HG03095 (cell line): ENCODE measurements around the gene ZNF326.

Experiments used
- ATAC-seq: cut with Tn5 transposase; IDR thresholded peaks from one replicate; pipeline ENCODE4 v1.9.1; 2021; ENCODE audit warnings: moderate library complexity; ENCODE audit not compliant: unreplicated experiment

The ZNF326 gene

DNA sequence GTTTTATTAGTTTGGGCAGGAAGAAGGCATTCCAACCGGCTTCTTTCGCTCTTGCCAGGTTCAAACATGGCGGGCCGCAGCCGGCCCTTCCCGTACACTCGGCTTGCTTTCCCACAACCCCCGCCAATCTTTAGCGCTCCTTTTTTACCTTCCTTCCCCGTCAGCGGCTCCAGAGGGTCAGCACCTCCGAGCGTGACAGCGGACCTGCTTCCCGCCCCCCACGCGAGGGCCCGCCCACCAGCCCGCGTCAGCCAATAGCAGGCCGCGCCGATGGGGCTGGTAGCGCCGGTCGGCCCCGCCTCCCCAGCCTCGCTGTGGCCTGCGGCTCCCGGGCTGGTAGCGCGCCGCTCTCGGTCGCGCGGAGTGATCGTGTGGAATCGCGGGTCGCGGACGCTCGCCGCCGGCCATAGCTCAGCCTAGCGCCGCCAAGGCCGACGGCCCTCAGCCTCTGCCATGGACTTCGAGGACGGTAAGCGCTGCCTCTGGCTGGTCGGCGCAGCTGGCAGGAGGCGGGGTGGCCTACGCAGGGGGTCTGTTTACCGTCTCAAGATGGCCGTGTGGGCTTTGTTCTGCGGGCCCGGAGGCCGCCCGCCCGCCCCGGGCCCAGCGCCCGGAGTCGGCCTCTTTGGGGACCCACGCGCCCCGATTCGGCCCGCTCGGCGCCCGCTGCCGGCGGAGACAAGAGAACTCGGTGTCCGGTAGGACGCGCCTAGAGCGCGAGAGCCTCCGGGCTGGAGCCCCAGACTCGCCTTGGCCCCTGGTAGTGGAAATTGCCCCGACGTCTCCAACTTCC, at the start of gene ZNF326:
ZNF326 (plus strand) TSS at position 306 of the 793 bp plus-strand sequence; CDS start at position 454, 148 bp downstream.
- ATAC-seq = peak; percentile 94

DNA sequence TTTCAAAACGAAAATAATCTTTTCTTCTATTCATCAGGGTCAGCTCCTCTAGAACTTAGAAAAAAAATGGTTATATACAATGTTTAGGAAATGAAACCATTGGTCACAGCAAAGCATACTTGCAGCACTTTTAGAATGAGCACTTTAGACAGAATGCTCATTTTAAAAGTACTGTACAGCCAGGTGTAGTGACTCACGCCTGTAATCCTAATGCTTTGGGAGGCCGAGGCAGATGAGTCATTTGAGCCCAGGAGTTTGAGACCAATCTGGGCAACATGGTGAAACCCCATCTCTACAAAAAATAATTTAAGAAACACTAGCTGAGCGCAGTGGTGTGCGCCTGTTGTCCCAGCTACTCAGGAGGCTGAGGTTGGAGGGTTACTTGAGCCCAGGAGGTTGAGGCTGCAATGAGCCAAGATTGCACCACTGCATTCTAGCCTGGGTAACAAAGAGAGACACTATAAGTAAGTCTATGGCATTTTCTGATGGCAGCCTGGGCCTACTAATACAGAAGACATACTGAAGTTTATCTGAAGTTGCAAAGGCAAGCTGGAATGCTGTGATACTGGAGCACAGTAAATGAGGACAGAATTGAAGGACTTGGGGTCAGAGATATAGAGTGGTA, 48.9 kb upstream of the ZNF326 start:
- ATAC-seq = peak; percentile 93

DNA sequence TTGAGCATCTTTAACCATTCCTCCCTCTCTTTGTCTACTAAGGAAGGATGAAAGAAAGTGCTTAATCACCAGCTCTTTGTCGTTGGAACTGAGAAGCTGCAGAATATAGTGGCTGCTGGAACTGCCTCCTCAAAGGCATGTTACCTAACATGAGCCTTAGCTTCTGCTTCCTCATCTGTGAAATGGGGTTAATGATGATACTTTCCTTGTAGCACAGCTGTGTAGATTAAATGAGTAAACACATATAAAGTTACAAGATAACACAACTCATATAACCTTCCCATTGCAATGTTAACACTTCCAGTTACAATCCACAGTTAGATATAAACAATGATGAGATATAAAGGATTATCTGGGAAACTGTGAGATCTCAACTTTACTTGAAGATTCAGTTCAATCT, 48.4 kb upstream of the ZNF326 start:
- no peak for ATAC-seq

- no peak for ATAC-seq
These were observed 46.1 kb upstream of the ZNF326 start for GRCh38 chr1:89948722-89949345.

GRCh38 chr1:89949991-89950624, 44.8 kb upstream of the ZNF326 start:
- ATAC-seq = no peak

- no peak for ATAC-seq
These were observed 44.2 kb upstream of the ZNF326 start for GRCh38 chr1:89950703-89951102.

DNA sequence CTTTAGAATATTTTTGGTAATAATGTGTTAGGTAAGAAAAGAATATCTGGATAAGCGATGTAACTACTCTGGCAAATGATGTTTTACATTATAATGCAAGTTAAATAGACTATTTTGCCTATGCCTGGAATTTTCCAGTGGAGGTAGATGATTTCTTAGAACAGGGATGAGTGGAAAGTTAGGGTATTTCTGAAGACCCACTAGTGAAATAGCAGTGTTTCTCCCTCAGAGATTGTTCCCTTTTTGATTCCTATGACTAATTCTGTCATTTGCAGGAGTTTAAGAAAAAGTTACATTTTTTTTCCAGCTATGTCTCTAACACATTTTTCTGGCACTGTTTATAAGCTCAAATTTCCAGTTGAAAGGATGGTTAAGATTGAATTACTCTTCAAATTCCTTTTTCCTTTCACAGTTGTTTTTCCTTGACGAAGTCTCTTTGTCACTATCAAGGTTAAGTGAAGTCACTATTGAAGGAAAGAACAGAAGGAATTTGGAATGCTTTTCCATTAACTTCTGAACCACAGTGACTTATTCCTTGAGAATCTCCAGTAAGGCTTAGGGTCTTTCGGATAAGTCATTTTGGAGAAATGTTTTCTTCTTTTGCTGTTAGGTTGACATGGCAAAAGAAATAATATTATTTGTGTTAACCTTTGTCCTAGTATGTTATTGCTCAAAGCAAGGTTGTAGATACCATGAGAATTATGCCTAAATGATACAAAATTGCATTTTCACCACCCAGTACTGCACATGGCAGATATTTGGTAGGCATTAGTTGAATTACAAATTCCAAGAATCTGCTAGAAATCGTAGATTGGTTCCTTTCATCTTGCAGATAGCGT, 42.9 kb upstream of the ZNF326 start:
- no peak for ATAC-seq

DNA sequence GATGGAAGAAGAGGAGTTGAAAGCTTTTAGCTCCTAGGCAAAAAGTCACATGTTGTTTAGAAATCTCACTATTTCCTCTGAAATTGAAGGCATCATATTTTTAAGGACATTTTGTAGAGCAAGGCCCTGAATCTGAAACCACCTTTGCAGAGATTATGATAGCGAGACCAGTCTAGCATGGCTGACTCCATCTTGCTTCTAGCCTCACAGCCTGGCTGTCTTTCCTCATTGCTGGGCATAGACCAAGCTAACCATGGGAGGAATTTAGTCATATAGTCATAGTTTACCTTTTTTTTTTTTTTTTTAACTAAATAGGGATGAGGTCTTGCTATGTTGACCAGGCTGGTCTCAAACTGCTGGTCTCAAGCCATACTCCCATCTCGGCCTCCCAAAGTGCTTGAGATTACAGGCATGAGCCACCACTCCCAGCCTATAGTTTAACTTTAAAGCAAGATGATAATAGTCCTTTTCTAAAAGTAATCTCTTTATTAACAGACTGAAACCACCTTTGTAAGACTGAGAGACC, 42.2 kb upstream of the ZNF326 start:
- no peak for ATAC-seq

- ATAC-seq = peak; percentile 49
These were observed 41.7 kb upstream of the ZNF326 start for GRCh38 chr1:89953131-89953626.

DNA sequence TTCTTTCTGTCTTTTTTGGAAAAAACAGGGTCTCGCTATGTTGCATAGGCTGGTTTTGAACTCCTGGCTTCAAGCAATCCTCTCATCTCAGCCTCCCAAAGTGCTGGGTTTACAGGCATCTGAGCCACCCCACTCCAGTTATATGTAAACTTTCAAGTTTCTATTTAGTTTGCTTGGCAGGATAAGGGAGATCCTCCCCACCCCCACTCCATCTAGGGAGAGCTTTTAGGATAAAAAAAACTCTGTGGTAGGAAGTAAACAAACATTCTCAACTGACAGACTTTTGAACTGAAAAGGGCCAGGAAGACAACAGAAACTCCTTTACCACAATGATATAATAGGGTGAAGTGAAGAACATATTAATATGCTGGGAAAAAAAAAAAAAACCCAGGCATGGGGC, 41.0 kb upstream of the ZNF326 start:
- no peak for ATAC-seq

- ATAC-seq = no peak
These were observed 40.5 kb upstream of the ZNF326 start for GRCh38 chr1:89954401-89954800.

DNA sequence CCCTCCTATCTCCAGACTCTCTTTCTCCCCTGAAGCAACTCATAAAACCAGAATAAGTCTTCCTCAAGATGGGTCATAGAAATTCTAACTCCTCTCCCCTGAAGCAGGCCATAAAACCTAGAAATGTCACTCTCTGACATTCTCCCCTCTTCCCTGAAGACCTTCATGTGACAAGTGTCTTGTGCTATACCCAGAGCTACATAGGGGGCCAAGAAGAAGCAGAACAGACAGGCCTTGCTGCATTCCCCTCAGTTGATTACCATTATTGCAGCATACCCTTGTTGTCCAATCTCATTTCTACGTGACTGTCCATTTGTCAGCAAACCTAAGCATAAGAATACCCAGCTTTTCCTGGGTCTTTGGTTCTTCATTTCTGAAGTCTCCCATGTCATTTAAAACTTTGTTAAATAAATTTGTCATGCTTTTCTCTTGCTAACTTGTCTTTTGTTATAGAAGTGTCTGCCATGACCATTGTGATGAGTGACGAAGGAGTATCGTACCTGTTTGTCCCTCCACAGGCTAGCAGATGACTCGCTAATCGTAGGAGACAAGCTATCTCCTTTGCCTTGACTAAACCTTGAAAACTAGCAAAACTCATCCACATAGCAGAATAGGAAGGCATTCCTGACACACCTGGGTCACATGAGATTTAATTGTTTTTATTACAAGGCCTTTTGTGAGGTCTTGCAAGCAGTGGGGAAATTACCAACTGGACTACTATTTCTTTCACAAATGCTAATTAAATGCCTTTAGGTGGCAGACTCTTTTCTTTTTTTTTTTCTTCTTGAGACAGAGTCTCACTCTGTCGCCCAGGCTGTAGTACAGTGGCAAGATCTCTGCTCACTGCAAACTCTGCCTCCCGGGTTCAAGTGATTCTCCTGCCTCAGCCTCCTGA, 39.4 kb upstream of the ZNF326 start:
- ATAC-seq = no peak

DNA sequence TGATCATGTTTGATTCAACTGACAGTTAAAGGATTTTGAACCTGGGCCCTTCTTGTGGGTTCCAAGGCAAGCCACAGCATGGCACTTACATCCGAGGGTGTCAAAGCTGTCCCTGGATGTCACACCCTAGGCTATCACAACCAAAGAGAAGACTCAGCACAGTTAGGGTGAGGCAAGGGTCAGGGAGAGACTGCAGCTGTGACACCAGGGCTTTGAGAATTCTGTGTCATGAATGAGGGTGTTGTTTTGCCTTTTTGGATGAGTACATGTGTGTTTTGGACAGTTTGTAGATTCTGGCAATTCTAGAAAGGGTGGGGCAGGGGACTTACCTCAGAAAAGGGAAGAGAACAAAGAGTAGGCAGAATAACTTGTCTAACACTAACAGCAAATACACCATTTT, 37.8 kb upstream of the ZNF326 start:
- no peak for ATAC-seq

DNA sequence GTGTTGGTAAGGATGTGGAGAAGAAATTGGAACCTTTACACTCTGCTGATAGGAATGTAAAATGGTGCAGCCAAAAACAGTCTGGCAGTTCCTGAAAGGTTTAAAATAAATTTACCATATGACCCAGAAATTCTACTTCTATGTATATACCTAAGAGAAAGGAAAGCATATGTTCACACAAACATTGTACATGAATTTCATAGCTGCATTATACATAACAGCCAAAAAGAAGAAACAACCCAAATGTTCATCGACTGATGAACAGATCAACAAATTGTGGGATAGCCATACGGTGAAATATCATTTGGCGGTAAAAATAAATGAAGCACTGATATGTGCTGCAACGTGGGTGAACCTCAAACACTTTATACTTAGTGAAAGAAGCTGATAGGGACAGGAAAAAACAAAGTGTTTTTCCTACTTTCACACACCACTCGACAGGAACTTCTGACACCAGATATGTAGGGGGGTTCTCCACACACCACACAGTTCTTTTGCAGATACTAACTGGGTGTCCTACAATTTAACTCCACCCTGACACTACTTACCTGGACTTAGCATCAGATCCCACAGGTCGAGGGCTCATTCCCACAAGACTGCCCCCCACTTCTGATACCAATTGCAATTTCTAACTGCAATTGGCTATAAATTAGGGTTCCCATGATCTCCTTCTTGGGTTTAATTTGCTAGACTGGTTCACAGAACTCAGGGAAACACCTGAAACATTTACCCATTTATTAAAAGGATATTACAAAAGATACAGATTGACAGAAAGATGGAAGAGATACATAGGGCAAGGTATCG, 35.9 kb upstream of the ZNF326 start:
- ATAC-seq = no peak

GRCh38 chr1:89959719-89960118, 35.2 kb upstream of the ZNF326 start:
- no peak for ATAC-seq

GRCh38 chr1:89962024-89962741, 32.7 kb upstream of the ZNF326 start:
- ATAC-seq = no peak

GRCh38 chr1:89962742-89963075, 32.2 kb upstream of the ZNF326 start:
- no peak for ATAC-seq

- no peak for ATAC-seq
These were observed 29.6 kb upstream of the ZNF326 start for GRCh38 chr1:89965193-89965768.
